Measurements from ENCODE around the gene SVOP.

DNA sequence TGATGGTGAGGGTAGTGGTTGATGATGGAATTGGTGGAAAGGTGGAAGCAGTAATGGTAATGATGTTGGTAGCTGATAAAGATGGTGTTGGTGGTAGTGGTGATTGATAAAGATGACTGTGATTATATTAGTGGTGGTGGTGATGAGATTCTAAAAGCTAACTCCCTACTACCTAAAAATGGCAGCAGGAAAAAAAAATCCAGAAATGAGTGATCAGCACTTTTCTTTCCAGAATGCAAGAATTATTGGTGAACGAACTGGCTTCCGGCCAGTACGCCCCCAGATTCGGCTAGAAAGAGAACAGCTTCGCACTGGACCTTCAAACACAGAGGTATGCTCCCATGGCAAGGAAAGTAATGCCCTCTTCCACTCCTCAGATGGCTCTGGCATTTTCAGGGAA is 121.7 kb downstream of the SVOP start:
- TF ChIP-seq TCF7L2 (IDR thresholded peaks at IDR 0.05; ENCODE audit: borderline replicate concordance, extremely low read depth, insufficient read depth, insufficient read length) (no peak), RAD21 (IDR thresholded peaks at IDR 0.05; ENCODE audit: low read depth) (no peak), EZH2phosphoT487 (IDR thresholded peaks at IDR 0.05; ENCODE audit: borderline replicate concordance) (no peak), EZH2 (IDR thresholded peaks at IDR 0.05) (no peak), POLR2A (IDR thresholded peaks at IDR 0.05; ENCODE audit: borderline replicate concordance, extremely low read depth, insufficient read depth, insufficient read length) (no peak), EGR1 (IDR thresholded peaks at IDR 0.05; ENCODE audit: low read depth) (no peak), FOSL1 (IDR thresholded peaks at IDR 0.05; ENCODE audit: low read depth) (no peak), JUND (IDR thresholded peaks at IDR 0.05) (no peak), YY1 (IDR thresholded peaks at IDR 0.05; ENCODE audit: extremely low read depth, insufficient replicate concordance, low read depth, low read length) (no peak)
- TF ChIP-seq, protein P1, sequence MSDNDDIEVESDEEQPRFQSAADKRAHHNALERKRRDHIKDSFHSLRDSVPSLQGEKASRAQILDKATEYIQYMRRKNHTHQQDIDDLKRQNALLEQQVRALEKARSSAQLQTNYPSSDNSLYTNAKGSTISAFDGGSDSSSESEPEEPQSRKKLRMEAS (IDR thresholded peaks at IDR 0.05), result no peak
- TF ChIP-seq, protein P2, sequence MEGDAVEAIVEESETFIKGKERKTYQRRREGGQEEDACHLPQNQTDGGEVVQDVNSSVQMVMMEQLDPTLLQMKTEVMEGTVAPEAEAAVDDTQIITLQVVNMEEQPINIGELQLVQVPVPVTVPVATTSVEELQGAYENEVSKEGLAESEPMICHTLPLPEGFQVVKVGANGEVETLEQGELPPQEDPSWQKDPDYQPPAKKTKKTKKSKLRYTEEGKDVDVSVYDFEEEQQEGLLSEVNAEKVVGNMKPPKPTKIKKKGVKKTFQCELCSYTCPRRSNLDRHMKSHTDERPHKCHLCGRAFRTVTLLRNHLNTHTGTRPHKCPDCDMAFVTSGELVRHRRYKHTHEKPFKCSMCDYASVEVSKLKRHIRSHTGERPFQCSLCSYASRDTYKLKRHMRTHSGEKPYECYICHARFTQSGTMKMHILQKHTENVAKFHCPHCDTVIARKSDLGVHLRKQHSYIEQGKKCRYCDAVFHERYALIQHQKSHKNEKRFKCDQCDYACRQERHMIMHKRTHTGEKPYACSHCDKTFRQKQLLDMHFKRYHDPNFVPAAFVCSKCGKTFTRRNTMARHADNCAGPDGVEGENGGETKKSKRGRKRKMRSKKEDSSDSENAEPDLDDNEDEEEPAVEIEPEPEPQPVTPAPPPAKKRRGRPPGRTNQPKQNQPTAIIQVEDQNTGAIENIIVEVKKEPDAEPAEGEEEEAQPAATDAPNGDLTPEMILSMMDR (IDR thresholded peaks at IDR 0.05 in 2 of 3, conservative IDR thresholded peaks at IDR 0.05 in 1 of 3; ENCODE audit: borderline replicate concordance in 1 of 3, insufficient read depth in 1 of 3, low read depth in 2 of 3, low read length in 2 of 3), result no peak
- TF ChIP-seq, protein P3, sequence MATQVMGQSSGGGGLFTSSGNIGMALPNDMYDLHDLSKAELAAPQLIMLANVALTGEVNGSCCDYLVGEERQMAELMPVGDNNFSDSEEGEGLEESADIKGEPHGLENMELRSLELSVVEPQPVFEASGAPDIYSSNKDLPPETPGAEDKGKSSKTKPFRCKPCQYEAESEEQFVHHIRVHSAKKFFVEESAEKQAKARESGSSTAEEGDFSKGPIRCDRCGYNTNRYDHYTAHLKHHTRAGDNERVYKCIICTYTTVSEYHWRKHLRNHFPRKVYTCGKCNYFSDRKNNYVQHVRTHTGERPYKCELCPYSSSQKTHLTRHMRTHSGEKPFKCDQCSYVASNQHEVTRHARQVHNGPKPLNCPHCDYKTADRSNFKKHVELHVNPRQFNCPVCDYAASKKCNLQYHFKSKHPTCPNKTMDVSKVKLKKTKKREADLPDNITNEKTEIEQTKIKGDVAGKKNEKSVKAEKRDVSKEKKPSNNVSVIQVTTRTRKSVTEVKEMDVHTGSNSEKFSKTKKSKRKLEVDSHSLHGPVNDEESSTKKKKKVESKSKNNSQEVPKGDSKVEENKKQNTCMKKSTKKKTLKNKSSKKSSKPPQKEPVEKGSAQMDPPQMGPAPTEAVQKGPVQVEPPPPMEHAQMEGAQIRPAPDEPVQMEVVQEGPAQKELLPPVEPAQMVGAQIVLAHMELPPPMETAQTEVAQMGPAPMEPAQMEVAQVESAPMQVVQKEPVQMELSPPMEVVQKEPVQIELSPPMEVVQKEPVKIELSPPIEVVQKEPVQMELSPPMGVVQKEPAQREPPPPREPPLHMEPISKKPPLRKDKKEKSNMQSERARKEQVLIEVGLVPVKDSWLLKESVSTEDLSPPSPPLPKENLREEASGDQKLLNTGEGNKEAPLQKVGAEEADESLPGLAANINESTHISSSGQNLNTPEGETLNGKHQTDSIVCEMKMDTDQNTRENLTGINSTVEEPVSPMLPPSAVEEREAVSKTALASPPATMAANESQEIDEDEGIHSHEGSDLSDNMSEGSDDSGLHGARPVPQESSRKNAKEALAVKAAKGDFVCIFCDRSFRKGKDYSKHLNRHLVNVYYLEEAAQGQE (IDR thresholded peaks at IDR 0.05; ENCODE audit: low read depth), result no peak
- TF ChIP-seq, protein P4, sequence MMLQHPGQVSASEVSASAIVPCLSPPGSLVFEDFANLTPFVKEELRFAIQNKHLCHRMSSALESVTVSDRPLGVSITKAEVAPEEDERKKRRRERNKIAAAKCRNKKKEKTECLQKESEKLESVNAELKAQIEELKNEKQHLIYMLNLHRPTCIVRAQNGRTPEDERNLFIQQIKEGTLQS (IDR thresholded peaks at IDR 0.05), result no peak

All from HCT116 (cell line).